Measurements from ENCODE around the gene PLPP3.

The PLPP3 gene

GRCh38 chr1:56571448-56571847 is 7.9 kb downstream of the PLPP3 start:
- in situ Hi-C loops (cut with HindIII; ENCODE audit: low pct_unique_long_range_greater_than_20kb, low sequenced_read_pairs), result no loop called here
- DNase-seq (ENCODE audit: low read depth in 1 of 2, low spot score in 1 of 2), result no peak
- TF ChIP-seq JUND (IDR thresholded peaks at IDR 0.05; ENCODE audit: low read depth), result no peak

- no peak for TF ChIP-seq JUND (IDR thresholded peaks at IDR 0.05; ENCODE audit: low read depth)
- in situ Hi-C loops (cut with HindIII; ENCODE audit: low pct_unique_long_range_greater_than_20kb, low sequenced_read_pairs), result no loop called here
These were observed 8.4 kb downstream of the PLPP3 start for GRCh38 chr1:56570924-56571372.

GRCh38 chr1:56569661-56570060 is 9.7 kb downstream of the PLPP3 start:
- peak in 1 of 2 experiments; percentile 96 for DNase-seq (ENCODE audit: low read depth in 1 of 2, low spot score in 1 of 2)
- TF ChIP-seq JUND (IDR thresholded peaks at IDR 0.05; ENCODE audit: low read depth), result peak; percentile 53; the same call in 1 of the 2 replicates
- in situ Hi-C loops (cut with HindIII; ENCODE audit: low pct_unique_long_range_greater_than_20kb, low sequenced_read_pairs), result no loop called here

More at GRCh38 chr1:56570924-56571372, 8.4 kb downstream of the PLPP3 start:
- peak in 1 of 2 experiments; percentile 56 for DNase-seq (ENCODE audit: low read depth in 1 of 2, low spot score in 1 of 2)

- TF ChIP-seq JUND (IDR thresholded peaks at IDR 0.05; ENCODE audit: low read depth), result no peak
- no peak for DNase-seq (ENCODE audit: low read depth in 1 of 2, low spot score in 1 of 2)
- in situ Hi-C loops (cut with HindIII; ENCODE audit: low pct_unique_long_range_greater_than_20kb, low sequenced_read_pairs), result no loop called here
These were observed 12.4 kb downstream of the PLPP3 start for GRCh38 chr1:56566994-56567393.

- no peak for DNase-seq (ENCODE audit: low read depth in 1 of 2, low spot score in 1 of 2)
- in situ Hi-C loops (cut with HindIII; ENCODE audit: low pct_unique_long_range_greater_than_20kb, low sequenced_read_pairs), result no loop called here
These were observed 13.2 kb downstream of the PLPP3 start for GRCh38 chr1:56566061-56566744.

GRCh38 chr1:56564615-56565014 is 14.7 kb downstream of the PLPP3 start:
- in situ Hi-C loops (cut with HindIII; ENCODE audit: low pct_unique_long_range_greater_than_20kb, low sequenced_read_pairs), result no loop called here
- no peak for TF ChIP-seq JUND (IDR thresholded peaks at IDR 0.05; ENCODE audit: low read depth)
- DNase-seq (ENCODE audit: low read depth in 1 of 2, low spot score in 1 of 2), result no peak

More at GRCh38 chr1:56566061-56566744, 13.2 kb downstream of the PLPP3 start:
- no peak for TF ChIP-seq JUND (IDR thresholded peaks at IDR 0.05; ENCODE audit: low read depth)

GRCh38 chr1:56563568-56563967 is 15.8 kb downstream of the PLPP3 start:
- TF ChIP-seq JUND (IDR thresholded peaks at IDR 0.05; ENCODE audit: low read depth), result no peak
- in situ Hi-C loops (cut with HindIII; ENCODE audit: low pct_unique_long_range_greater_than_20kb, low sequenced_read_pairs), result no loop called here
- no peak for DNase-seq (ENCODE audit: low read depth in 1 of 2, low spot score in 1 of 2)

- TF ChIP-seq JUND (IDR thresholded peaks at IDR 0.05; ENCODE audit: low read depth), result no peak
- DNase-seq (ENCODE audit: low read depth in 1 of 2, low spot score in 1 of 2), result no peak
- in situ Hi-C loops (cut with HindIII; ENCODE audit: low pct_unique_long_range_greater_than_20kb, low sequenced_read_pairs), result no loop called here
These were observed 16.4 kb downstream of the PLPP3 start for GRCh38 chr1:56562891-56563452.

- in situ Hi-C loops (cut with HindIII; ENCODE audit: low pct_unique_long_range_greater_than_20kb, low sequenced_read_pairs), result no loop called here
- no peak for DNase-seq (ENCODE audit: low read depth in 1 of 2, low spot score in 1 of 2)
- no peak for TF ChIP-seq JUND (IDR thresholded peaks at IDR 0.05; ENCODE audit: low read depth)
These were observed 17.9 kb downstream of the PLPP3 start for GRCh38 chr1:56561227-56562019.

GRCh38 chr1:56557746-56558145 is 21.6 kb downstream of the PLPP3 start:
- no peak for DNase-seq (ENCODE audit: low read depth in 1 of 2, low spot score in 1 of 2)
- in situ Hi-C loops (cut with HindIII; ENCODE audit: low pct_unique_long_range_greater_than_20kb, low sequenced_read_pairs), result no loop called here
- no peak for TF ChIP-seq JUND (IDR thresholded peaks at IDR 0.05; ENCODE audit: low read depth)

- TF ChIP-seq JUND (IDR thresholded peaks at IDR 0.05; ENCODE audit: low read depth), result no peak
- DNase-seq (ENCODE audit: low read depth in 1 of 2, low spot score in 1 of 2), result peak in 1 of 2 experiments; percentile 71
- in situ Hi-C loops (cut with HindIII; ENCODE audit: low pct_unique_long_range_greater_than_20kb, low sequenced_read_pairs), result no loop called here
These were observed 23.9 kb downstream of the PLPP3 start for GRCh38 chr1:56555448-56555847.

GRCh38 chr1:56553046-56553445 is 26.3 kb downstream of the PLPP3 start:
- no peak for DNase-seq (ENCODE audit: low read depth in 1 of 2, low spot score in 1 of 2)
- in situ Hi-C loops (cut with HindIII; ENCODE audit: low pct_unique_long_range_greater_than_20kb, low sequenced_read_pairs), result no loop called here
- no peak for TF ChIP-seq JUND (IDR thresholded peaks at IDR 0.05; ENCODE audit: low read depth)

GRCh38 chr1:56552349-56552748 is 27.0 kb downstream of the PLPP3 start:
- no peak for TF ChIP-seq JUND (IDR thresholded peaks at IDR 0.05; ENCODE audit: low read depth)
- in situ Hi-C loops (cut with HindIII; ENCODE audit: low pct_unique_long_range_greater_than_20kb, low sequenced_read_pairs), result no loop called here
- no peak for DNase-seq (ENCODE audit: low read depth in 1 of 2, low spot score in 1 of 2)

Data from T47D (cell line).